ENCODE measurements around the gene KRT76. TPM values are rescaled to one million over a fixed set of nuclear protein-coding genes. Genes with fewer than 3 reads are reported as not detected.

Gene KRT76
- total RNA-seq, 2 donors from 2014 or later, result not detected

GRCh38 chr12:52807544-52808470, 30.7 kb upstream of the KRT76 start:
- DNase-seq (ENCODE audit: low spot score), result no peak
- Mint-ChIP-seq H3K9me3 (no peaks in the 10 kb centered on the region), H3K27me3 (peaks cover 0 to 7% of the 10 kb centered on the region in 2 donors), H3K27ac (no peak overlapping the region), H3K36me3 (no peaks in the 10 kb centered on the region), H3K4me3 (no peak overlapping the region), H3K4me1 (ENCODE audit: low read depth in 2 of 2) (no peaks in the 10 kb centered on the region)
- ATAC-seq, result no peak

- no peaks in the 10 kb centered on the region for H3K36me3 Mint-ChIP-seq
- peaks cover 0 to 7% of the 10 kb centered on the region in 2 donors for H3K27me3 Mint-ChIP-seq
- no peaks in the 10 kb centered on the region for H3K9me3 Mint-ChIP-seq
- no peak overlapping the region for H3K27ac Mint-ChIP-seq
- no peak for DNase-seq (ENCODE audit: low spot score)
- no peak overlapping the region for H3K4me3 Mint-ChIP-seq
- H3K4me1 Mint-ChIP-seq (ENCODE audit: low read depth in 2 of 2), result no peaks in the 10 kb centered on the region
- no peak for ATAC-seq
Observed at GRCh38 chr12:52806821-52807543, 29.8 kb upstream of the KRT76 start.

GRCh38 chr12:52806169-52806811, 29.1 kb upstream of the KRT76 start:
- no peaks in the 10 kb centered on the region for H3K4me1 Mint-ChIP-seq (ENCODE audit: low read depth in 2 of 2)
- peaks cover 0 to 7% of the 10 kb centered on the region in 2 donors for H3K27me3 Mint-ChIP-seq
- no peaks in the 10 kb centered on the region for H3K9me3 Mint-ChIP-seq
- DNase-seq (ENCODE audit: low spot score) (no peak), ATAC-seq (no peak)
- H3K4me3 Mint-ChIP-seq, result no peak overlapping the region
- H3K27ac Mint-ChIP-seq, result no peak overlapping the region
- H3K36me3 Mint-ChIP-seq, result no peaks in the 10 kb centered on the region

- ATAC-seq, result no peak
- no peak for DNase-seq (ENCODE audit: low spot score)
- H3K27me3 Mint-ChIP-seq, result peaks cover 0 to 7% of the 10 kb centered on the region in 2 donors
- no peaks in the 10 kb centered on the region for H3K9me3 Mint-ChIP-seq
- no peaks in the 10 kb centered on the region for H3K36me3 Mint-ChIP-seq
- H3K4me1 Mint-ChIP-seq (ENCODE audit: low read depth in 2 of 2), result no peaks in the 10 kb centered on the region
- no peak overlapping the region for H3K27ac Mint-ChIP-seq
- H3K4me3 Mint-ChIP-seq, result no peak overlapping the region
Observed at GRCh38 chr12:52805739-52806138, 28.6 kb upstream of the KRT76 start.

- Mint-ChIP-seq H3K4me1 (ENCODE audit: low read depth in 2 of 2) (no peaks in the 10 kb centered on the region), H3K4me3 (no peak overlapping the region), H3K9me3 (no peaks in the 10 kb centered on the region), H3K27me3 (peaks cover 0 to 7% of the 10 kb centered on the region in 2 donors), H3K36me3 (no peaks in the 10 kb centered on the region), H3K27ac (no peak overlapping the region)
- DNase-seq (ENCODE audit: low spot score) (no peak), ATAC-seq (no peak)
Observed at GRCh38 chr12:52805000-52805399, 27.9 kb upstream of the KRT76 start.

GRCh38 chr12:52802442-52802841, 25.3 kb upstream of the KRT76 start:
- no peaks in the 10 kb centered on the region for H3K9me3 Mint-ChIP-seq
- H3K27me3 Mint-ChIP-seq, result no peaks in the 10 kb centered on the region

GRCh38 chr12:52801773-52802172, 24.6 kb upstream of the KRT76 start:
- Mint-ChIP-seq H3K27ac (no peak overlapping the region), H3K36me3 (no peaks in the 10 kb centered on the region), H3K4me1 (ENCODE audit: low read depth in 2 of 2) (no peaks in the 10 kb centered on the region), H3K27me3 (no peaks in the 10 kb centered on the region), H3K9me3 (no peaks in the 10 kb centered on the region), H3K4me3 (no peak overlapping the region)
- DNase-seq (ENCODE audit: low spot score), result no peak
- no peak for ATAC-seq

More at GRCh38 chr12:52802442-52802841, 25.3 kb upstream of the KRT76 start:
- H3K36me3 Mint-ChIP-seq, result no peaks in the 10 kb centered on the region
- no peak overlapping the region for H3K27ac Mint-ChIP-seq
- ATAC-seq, result no peak
- no peak for DNase-seq (ENCODE audit: low spot score)
- H3K4me1 Mint-ChIP-seq (ENCODE audit: low read depth in 2 of 2), result no peaks in the 10 kb centered on the region
- no peak overlapping the region for H3K4me3 Mint-ChIP-seq

GRCh38 chr12:52800259-52800917, 23.2 kb upstream of the KRT76 start:
- no peaks in the 10 kb centered on the region for H3K4me1 Mint-ChIP-seq (ENCODE audit: low read depth in 2 of 2)

GRCh38 chr12:52799505-52800211, 22.5 kb upstream of the KRT76 start:
- peaks cover 0 to under 1% of the 10 kb centered on the region in 2 donors for H3K27me3 Mint-ChIP-seq
- no peaks in the 10 kb centered on the region for H3K4me1 Mint-ChIP-seq (ENCODE audit: low read depth in 2 of 2)
- DNase-seq (ENCODE audit: low spot score), result no peak
- H3K9me3 Mint-ChIP-seq, result no peaks in the 10 kb centered on the region
- no peak overlapping the region for H3K27ac Mint-ChIP-seq
- no peak overlapping the region for H3K4me3 Mint-ChIP-seq
- ATAC-seq, result no peak
- no peaks in the 10 kb centered on the region for H3K36me3 Mint-ChIP-seq

More at GRCh38 chr12:52800259-52800917, 23.2 kb upstream of the KRT76 start:
- DNase-seq (ENCODE audit: low spot score) (no peak), ATAC-seq (no peak)
- H3K4me3 Mint-ChIP-seq, result no peak overlapping the region
- no peak overlapping the region for H3K27ac Mint-ChIP-seq
- no peaks in the 10 kb centered on the region for H3K36me3 Mint-ChIP-seq
- no peaks in the 10 kb centered on the region for H3K9me3 Mint-ChIP-seq
- H3K27me3 Mint-ChIP-seq, result no peaks in the 10 kb centered on the region

- Mint-ChIP-seq H3K36me3 (no peaks in the 10 kb centered on the region), H3K4me1 (ENCODE audit: low read depth in 2 of 2) (no peaks in the 10 kb centered on the region), H3K27me3 (peaks cover 0 to 2% of the 10 kb centered on the region in 2 donors), H3K27ac (no peak overlapping the region), H3K9me3 (no peaks in the 10 kb centered on the region), H3K4me3 (no peak overlapping the region)
- ATAC-seq, result no peak
- no peak for DNase-seq (ENCODE audit: low spot score)
Observed at GRCh38 chr12:52798671-52799504, 21.7 kb upstream of the KRT76 start.

GRCh38 chr12:52798003-52798670, 21.0 kb upstream of the KRT76 start:
- H3K36me3 Mint-ChIP-seq, result no peaks in the 10 kb centered on the region
- H3K4me3 Mint-ChIP-seq, result no peak overlapping the region

GRCh38 chr12:52797529-52797894, 20.4 kb upstream of the KRT76 start:
- Mint-ChIP-seq H3K36me3 (no peaks in the 10 kb centered on the region), H3K27me3 (peaks cover 0 to 4% of the 10 kb centered on the region in 2 donors)
- ATAC-seq, result no peak

More at GRCh38 chr12:52798003-52798670, 21.0 kb upstream of the KRT76 start:
- Mint-ChIP-seq H3K9me3 (no peaks in the 10 kb centered on the region), H3K4me1 (ENCODE audit: low read depth in 2 of 2) (no peaks in the 10 kb centered on the region), H3K27ac (no peak overlapping the region), H3K27me3 (peaks cover 0 to 2% of the 10 kb centered on the region in 2 donors)
- no peak for DNase-seq (ENCODE audit: low spot score)
- ATAC-seq, result no peak

More at GRCh38 chr12:52797529-52797894, 20.4 kb upstream of the KRT76 start:
- Mint-ChIP-seq H3K4me1 (ENCODE audit: low read depth in 2 of 2) (no peaks in the 10 kb centered on the region), H3K9me3 (no peaks in the 10 kb centered on the region), H3K4me3 (no peak overlapping the region), H3K27ac (no peak overlapping the region)
- DNase-seq (ENCODE audit: low spot score), result no peak
